ENCODE data around the gene PCK2.

DNA sequence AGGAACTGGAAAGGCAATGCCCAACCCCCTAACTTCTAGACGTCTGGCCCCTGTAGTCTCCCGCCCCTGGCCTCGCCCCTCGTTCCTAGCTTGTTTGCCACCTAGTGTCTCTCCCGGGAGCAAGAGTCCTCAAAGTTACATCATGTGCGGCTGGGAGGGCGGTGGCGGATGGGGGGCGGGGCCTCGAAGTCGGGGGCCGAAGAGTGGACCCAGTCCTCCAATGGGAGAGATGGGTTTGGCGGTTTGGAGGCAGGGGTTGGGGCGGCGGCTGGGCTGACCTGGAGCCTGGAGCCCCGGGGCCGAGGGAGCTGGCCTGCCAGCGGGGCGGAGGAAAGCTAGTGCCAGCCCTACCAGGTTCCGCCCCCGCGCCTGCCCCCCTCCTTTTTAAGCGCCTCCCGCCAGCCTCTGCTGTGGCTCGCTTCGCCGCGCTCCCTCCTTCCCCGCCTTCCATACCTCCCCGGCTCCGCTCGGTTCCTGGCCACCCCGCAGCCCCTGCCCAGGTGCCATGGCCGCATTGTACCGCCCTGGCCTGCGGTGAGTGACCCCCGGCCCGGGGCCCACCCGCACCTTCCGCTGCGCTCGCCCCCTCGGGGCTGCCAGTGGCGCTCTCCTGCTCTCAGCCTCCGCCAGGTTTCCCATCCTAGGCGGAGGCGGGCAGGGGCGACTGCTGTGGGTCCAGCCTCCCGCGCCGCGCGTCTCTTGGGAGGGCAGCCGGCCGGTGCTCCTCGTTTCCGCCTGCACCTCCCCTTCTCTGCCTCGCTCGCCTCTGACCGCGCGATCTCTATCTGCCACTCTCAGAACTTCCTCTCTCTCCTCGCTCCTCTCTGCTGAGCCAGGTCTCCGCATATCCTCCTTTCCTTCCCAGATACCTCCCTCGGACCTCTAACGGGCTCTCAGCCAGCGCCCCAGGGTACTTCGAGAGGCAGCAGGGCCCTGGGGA is at the start of gene PCK2:
- TF ChIP-seq MAZ (IDR thresholded peaks at IDR 0.05; ENCODE audit: borderline replicate concordance, low read depth, low read length) = 0 out of 2 replicates have a peak, but pooled peaks have one; percentile 6
- TF ChIP-seq, protein P1, sequence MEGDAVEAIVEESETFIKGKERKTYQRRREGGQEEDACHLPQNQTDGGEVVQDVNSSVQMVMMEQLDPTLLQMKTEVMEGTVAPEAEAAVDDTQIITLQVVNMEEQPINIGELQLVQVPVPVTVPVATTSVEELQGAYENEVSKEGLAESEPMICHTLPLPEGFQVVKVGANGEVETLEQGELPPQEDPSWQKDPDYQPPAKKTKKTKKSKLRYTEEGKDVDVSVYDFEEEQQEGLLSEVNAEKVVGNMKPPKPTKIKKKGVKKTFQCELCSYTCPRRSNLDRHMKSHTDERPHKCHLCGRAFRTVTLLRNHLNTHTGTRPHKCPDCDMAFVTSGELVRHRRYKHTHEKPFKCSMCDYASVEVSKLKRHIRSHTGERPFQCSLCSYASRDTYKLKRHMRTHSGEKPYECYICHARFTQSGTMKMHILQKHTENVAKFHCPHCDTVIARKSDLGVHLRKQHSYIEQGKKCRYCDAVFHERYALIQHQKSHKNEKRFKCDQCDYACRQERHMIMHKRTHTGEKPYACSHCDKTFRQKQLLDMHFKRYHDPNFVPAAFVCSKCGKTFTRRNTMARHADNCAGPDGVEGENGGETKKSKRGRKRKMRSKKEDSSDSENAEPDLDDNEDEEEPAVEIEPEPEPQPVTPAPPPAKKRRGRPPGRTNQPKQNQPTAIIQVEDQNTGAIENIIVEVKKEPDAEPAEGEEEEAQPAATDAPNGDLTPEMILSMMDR (IDR thresholded peaks at IDR 0.05) = no peak
- TF ChIP-seq POLR2A (IDR thresholded peaks at IDR 0.05; ENCODE audit: low read length) = peak; percentile 95

Data from A549 (cell line).